ENCODE data around the gene GDPD4.

The GDPD4 gene

DNA sequence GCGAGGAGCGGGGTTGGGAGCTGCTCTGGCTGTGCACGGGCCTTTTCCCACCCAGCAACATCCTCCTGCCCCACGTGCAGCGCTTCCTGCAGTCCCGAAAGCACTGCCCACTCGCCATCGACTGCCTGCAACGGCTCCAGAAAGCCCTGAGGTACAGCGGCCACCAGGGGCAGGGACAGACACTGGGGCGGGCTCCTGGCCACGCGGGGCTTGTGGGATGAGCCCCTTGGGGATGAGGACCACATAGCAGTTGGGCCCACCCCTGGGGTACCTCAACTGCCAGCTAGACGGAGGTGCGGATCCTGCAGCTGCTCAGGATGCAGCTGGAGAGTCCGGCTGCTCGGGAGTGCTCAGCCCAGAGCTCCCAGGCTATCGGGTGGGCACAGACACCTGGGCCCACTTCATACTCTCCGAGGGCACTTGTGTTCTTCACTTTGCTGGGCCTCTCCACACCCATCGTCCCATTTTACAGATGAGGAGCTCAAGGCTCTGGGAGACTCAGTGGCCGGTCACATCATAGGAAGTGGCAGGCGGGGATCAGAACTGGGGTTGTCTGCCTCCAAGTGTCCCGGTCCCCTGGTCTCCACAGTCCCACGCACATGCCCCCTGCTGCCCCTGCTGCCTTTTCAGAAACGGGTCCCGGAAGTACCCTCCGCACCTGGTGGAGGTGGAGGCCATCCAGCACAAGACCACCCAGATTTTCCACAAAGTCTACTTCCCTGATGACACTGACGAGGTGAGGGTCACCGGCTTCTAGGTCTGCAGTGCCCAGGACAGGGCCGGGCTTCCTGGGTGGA lies 95.8 kb downstream of the GDPD4 start:
- no peak for DNase-seq (ENCODE audit: low spot score)

DNA sequence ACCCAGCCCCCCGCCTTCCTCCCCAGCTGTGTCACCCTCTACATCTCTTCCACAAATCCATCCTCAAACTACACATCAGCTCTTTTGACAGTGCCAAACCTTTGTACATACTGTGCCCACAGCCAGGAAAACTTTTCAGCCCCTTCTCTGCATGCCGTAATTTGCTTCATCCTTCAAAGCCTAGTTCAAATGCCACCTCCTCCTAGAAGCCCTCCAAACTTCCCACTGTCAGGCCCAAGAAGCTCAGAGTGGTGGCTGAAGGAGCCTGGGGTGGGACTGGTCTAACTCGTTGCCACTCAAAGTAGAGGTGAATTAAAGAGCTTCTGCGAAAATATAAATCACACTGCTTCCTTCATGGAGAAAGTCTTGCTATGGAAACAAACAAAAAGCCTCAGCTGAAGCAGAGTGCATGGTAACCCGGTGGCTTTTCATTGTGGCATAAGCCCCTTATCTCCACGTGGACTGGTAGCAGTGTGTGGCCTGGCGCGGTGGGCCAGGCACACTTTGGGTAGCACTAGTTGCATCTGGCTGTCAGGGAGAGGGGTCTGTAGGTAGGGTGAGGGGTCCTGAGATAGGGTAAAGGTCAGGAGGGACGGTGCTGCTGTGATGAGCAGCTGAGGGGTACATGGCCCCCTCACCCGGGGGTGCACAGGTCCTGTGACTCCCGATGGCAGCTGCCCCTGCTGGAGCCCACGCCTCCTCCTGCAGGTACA lies 96.6 kb downstream of the GDPD4 start:
- DNase-seq (ENCODE audit: low spot score): no peak

DNA sequence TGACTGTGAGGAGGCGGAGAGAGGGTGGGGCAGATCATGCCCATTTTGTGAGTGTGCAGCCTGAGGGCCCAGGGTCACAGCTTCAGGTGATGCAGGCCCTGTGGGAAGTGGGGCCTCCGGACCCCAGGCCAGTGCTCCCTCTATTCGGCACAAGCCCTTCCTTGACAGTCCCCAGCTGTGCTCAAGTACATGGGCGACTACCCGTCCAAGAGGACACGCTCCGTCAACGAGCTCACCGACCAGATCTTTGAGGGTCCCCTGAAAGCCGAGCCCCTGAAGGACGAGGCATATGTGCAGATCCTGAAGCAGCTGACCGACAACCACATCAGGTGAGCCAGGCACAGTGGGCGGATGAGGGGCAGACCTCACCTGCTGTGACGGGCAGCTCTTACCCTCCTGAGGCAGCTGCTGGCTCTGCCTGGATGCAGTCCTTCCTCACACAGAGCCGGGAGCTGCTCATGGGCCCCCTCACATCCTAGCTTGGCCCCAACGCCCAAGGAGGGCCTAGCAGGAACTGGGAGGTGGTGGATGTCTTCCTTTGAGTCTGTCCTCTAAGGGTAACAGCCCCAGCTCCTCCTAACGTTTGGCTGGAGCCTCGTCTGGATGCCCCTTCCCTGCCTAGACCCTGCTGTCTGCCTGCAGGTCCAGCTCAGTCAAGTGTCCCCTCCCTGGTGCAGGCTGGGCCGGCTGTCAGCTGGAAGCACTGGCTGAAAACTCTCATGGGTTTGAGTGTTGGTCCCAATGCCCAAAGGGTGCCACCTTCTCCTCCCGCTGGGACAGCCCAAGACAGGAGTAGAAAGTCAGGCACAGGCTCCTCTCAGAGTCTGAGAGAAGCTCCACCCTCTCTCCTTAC lies 97.4 kb downstream of the GDPD4 start:
- DNase-seq (ENCODE audit: low spot score): no peak

DNA sequence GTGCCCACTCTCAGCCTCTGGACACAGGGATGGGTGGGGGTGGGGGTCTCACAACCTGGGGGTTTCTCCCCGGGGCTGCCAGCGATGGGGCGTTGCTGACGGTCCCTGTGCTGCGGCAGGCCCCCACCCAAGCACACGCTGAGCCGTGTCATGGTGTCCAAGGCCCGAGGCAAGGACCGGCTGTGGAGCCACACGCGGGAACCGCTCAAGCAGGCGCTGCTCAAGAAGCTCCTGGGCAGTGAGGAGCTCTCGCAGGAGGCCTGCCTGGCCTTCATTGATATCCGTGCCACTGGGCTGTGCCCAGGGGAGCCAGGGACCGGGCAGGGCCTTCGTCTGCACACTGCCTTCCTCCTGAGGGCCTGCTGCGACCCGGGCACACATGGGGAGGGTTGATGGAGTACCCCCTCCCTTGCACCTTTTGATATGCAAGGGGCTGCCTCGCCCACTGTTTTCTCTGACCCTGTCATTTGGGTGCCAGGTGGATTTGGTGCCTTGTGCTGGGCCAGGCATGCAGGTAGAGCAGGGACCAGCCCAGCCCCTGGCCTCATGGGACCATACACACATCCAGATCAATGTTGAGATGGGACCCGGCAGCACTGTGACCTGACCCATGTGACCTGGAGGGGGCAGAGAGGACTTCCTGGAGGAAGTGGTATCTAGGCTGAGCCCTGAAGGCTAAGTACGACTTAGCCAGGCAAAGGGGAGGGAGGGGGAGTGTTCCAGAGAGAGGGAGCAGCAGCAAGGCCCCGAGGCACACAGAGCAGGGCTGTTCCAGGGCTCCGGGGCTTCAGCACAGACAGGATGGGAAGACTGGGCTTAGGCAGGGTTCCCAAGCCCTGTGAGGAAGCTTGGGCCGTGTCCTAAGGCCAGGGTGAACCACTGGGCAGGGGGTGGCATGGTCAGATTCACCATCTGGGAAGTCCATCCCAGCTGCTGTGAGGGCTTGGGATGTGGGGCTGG lies 98.3 kb downstream of the GDPD4 start:
- DNase-seq (ENCODE audit: low spot score): no peak

DNA sequence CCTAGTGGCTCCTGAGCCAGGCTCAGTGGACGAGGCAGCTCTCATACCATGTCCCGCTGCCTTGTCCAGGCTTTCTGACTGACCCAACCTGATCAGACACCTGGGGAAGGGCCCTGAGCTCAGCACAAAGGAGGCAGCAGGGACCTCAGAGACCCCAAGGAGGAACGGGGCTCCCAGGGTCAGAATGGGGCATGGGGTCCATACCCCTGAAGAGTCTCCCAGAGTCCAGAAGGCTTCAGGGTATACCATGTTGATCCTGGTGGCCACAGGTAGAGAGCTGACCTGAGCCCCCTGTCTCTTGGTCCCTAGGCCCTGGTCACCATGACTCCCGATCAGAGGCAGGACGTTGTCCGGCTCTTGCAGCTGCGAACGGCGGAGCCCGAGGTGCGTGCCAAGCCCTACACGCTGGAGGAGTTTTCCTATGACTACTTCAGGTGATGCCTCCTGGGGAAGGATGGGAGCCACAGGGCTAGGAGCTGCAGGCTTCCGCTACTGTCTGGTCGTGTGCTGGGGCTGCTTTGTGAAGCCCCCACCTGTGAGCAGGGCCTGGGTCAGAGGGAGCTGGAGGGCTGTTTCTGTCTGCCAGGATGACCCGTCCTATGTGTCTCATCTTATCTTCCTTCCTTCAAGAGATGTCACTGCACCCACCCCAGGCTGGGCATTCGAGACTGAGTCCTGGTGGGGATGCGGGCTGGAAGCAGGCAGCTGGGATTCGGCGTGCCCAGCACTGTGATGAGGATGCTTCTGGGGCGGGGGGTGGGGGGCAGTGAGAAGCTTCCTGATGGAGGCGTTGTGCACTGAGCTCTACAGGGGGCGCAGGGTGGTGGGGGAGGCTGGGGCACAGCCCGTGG lies 99.3 kb downstream of the GDPD4 start:
- DNase-seq (ENCODE audit: low spot score): no peak

DNA sequence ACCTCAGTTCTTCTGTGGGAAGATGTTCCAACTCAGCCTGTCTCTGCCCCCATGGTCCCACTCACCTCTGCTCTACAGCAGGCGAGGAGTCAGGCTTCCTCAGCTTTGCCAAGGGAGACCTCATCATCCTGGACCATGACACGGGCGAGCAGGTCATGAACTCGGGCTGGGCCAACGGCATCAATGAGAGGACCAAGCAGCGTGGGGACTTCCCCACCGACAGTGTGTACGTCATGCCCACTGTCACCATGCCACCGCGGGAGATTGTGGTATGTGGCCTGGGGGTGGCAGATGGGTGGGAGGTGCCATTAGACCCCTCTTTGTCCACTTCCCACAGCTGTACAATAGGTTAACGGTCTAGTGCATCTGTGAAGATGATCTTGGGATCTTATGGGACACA lies 100.1 kb downstream of the GDPD4 start:
- no peak for DNase-seq (ENCODE audit: low spot score)

DNA sequence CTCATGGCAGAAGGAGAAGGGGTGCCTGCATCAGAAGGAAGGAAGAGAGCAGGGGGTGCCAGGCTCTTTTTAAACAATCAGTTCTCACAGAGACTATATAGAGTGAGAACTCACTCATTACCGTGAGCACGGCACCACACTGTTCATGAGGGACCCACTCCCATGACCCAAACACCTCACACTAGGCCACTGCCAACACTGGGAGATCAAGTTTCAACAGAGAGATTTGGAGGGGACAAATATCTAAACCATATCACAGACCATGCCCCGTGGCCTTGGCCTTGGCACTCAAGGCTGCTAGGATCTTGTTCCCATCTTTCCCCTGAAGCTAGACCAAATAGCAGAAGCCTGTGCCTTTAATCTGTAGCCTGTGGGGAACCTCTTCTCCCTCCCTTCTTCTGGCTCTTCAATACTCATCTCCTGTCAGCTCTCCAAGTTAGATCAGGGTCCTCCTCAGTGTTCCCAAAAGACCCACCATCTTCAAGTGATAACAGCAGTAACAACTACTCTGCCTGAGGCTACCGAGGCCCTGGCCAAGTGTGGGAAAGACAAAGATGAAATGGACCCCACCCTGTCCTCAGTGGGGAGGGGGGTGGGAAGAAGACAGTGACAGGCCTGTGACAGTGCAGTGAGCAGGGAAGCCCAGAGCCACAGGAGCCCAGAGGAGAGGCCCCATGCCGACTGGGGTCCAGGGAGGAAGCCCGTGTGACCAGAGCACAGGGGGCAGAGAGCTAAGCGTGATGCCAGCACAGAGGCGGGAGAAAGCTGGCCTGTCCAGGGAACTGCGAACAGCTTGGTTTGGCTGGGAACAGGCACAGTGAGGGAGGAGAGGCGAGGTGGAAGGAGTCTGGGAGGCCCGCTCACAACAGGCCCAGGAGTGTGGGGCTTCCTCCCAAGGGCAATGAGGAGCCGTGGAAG lies 100.9 kb downstream of the GDPD4 start:
- DNase-seq (ENCODE audit: low spot score): no peak

DNA sequence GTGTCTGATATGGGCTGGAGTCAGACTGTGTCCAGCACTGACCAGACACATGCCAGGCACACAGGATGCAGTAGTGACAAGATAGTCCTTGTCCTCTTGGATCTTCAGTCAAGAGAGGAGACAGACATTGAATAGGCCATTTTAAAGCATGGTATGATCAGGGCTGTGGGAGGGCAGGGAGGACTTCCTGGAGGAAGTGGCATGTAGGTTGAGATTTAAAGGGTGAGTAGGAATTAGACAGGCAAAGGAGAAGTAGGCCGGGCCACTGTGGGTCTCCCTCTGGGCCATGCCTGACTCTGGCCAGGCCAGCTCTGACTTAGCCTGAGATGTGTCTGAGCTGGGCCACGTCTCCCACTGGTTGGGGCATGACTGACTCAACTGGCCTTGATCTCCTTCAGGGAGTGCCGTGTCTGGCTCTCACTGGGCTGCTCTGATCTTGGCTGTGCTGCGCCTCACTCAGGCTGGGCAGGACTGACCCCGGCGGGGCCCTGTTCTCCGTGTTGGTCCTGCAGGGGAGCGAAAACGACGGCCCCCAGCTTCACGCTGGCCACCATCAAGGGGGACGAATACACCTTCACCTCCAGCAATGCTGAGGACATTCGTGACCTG lies 102.2 kb downstream of the GDPD4 start:
- no peak for DNase-seq (ENCODE audit: low spot score)

DNA sequence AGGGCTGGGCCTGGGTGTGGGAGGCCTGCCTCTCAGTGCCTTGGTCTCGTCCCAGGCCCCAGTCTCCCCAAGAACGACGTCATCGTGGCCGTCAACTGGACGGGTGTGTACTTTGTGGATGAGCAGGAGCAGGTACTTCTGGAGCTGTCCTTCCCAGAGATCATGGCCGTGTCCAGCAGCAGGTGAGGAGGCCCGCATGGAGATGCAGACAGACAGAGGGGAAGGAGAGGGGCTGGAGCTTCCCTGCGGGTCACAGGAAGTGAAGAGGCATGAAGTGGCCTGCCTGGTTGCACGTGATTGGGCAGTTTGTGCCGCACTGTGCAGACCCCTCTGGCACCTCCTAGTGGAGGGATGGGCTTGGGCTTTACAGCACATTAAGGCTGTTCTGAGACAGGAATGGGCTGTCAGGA lies 103.0 kb downstream of the GDPD4 start:
- no peak for DNase-seq (ENCODE audit: low spot score)

DNA sequence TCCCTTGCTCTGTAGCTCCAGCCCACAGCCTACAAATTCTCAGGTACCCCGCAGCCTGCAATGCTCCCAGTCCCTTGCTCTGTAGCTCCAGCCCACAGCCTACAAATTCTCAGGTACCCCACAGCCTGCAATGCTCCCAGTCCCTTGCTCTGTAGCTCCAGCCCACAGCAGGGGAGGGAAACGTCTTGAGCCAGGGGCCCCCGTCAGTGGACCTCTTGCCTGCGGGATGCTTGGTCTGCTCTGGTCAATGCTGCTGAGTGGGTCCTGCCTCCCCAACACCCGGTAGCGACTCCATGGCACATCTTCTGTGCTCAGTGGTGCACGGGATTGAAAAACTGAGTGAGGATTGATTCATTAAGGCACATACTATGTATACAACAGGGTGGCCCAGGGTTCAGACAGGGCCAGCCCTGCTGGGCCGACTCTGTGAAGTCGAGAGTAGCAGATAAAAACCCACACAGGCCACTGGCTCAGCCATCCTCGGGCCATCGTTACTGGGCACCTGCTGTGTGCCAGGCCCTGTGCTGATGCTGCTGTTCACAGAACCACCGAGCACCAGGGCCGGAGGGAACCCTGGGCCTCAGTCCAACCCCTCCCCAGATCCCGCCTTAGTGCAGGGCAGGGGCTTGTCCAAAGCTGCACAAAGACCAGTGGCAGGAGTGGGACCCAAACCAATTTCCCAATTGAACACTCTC lies 103.7 kb downstream of the GDPD4 start:
- DNase-seq (ENCODE audit: low spot score): no peak

DNA sequence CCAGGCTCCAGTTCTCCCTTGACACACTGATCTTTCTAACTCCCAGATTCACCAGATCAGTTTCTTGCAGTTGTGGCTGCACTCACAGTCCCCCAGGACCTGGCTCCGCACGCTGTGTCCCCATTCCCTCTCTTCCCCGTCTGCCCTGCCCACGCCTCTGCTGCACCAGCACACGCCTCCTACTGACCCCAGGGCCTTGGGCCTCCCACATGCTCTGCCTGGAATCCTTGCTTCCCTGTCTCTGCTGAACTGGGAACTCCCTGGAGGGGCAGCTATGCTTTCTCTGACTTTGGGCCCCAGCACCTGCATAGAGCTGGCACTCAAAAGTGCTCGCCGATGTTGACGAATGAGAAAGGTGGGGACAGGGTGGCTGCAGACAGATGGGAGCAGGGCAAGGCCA lies 104.5 kb downstream of the GDPD4 start:
- DNase-seq (ENCODE audit: low spot score): no peak

DNA sequence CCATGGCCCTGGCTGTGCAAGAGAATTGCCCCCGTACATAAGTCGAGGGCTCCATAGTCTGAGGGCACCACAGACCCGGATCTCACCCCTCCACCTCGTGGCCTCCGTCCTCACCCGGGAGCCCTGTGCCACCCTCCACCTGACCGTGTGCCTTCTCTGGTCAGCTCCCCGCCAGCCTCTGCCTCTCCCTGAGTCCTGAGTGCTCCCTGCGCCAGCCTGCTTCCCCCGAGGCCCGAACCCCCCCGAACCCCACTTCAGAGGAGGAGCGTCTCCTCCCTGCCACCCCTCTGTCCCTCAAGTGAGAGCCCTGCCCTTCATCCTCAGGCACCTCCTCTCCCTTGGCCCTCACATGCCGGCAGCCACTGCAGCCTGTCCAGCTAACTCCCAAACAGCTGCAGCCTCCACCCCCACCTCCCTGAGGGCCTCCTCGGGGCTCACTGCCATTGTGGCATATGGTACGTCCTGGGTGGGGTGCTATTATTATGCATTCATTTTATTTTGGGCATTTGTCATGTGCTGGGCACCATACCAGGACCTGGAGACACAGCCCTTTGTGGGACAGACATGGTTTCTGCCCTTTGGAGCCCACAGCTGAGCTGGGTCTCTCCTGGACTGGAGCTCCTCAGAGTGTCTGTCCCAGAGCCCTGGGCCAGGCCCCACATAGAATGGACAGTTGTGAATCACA lies 106.3 kb downstream of the GDPD4 start:
- no peak for DNase-seq (ENCODE audit: low spot score)

DNA sequence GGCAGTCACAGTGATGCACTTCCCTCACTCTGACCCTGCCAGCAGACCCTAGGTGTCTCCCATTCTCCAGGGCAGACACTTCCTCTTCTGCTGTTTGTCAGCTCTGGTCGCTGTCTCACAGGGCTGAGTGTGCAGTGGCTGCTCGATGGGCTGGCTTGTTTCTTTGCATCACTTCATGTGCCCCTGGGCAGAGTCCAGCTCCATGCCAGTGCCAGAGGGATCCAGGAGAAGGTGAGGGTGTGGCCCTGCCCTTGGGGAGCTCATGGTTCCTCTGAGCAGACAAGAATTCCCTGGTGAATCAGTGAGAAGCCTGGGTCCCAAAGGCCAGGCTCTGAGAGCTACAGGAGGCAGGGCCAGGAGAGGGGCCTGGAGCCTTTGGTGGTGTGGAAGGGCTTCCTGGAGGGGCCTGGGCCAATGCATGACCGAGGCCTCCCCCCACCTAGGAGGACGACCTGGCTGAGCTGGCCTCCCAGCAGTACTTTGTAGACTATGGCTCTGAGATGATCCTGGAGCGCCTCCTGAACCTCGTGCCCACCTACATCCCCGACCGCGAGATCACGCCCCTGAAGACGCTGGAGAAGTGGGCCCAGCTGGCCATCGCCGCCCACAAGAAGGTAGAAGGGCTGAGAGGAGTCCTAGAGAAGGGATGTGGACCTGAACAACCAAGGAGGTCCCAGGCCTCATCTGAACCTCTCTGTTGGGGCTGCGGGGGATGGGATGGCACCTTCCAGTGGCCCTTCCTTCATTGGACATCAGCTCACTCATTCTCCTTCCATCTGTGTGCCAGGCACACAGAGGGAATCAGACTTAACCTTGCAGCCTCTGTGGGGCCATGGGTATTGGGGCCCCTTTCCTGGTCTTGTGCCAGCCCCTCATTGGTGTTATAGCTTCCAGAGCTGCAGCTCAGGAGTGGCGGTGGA lies 107.3 kb downstream of the GDPD4 start:
- DNase-seq (ENCODE audit: low spot score): no peak

DNA sequence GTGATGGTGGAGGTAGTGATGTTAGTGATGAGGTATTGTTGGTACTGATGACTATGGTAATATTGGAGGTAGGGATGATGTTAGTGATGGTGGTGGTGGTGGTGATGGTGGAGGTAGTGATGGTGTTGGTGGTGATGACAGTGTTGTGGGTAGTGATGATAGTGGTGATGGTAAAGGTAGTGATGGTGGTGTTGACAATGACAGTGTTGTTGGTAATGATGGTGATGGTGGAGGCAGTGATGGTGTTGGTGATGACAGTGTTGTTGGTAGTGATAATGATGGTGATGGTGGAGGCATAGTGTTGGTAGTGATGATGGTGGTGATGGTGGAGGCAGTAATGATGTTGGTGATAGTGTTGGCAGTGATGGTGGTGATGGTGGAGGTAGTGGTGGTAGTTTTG lies 108.3 kb downstream of the GDPD4 start:
- DNase-seq (ENCODE audit: low spot score): no peak

DNA sequence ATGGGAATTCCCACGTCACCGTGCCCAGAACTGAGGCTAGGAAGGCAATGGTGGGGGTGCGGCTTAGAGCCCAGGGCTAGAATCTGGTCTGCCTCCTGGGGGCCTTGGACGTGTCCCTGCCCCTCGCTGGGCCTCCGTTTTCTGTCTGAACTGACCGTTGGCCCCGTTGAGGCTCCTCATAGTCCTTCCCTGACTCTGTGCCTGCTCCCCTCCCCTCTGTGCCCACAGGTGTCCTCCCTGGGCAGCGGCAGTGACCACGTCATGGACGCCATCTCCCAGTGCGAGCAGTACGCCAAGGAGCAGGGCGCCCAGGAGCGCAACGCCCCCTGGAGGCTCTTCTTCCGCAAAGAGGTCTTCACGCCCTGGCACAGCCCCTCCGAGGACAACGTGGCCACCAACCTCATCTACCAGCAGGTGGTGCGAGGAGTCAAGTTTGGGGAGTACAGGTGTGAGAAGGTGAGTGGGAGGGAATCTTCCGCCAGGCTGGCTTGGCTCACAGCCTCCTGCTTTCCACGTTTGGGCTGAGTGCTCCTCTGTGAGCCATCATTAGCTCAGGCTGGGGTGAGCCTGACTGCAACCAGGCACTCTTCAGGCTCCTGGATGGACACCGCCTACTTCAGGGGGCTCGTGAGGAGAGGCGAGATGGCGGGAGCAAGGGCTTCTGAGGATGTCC lies 109.5 kb downstream of the GDPD4 start:
- no peak for DNase-seq (ENCODE audit: low spot score)

DNA sequence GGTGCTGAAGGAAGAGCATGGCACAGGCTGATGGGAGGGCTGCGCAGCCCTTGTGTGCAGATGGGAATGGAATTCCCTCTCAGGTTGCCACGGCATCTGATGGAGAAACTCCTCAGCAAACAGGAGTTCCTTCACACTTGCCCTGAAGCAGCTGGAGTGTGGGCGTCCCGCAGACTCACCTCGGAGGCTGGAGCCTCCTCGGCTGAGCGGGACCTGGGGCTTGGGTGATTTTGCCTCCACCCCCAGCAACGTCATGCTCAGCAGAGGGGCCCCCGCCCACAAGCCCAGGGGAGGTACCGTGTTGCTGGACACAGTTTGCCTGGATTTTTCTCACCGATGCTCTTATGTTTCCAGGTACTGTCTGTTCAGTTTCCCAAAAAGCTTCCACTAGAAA lies 110.1 kb downstream of the GDPD4 start:
- DNase-seq (ENCODE audit: low spot score): no peak

Measured in pons (tissue), 1 donor.